CD4-positive, alpha-beta T cell (primary cell): ENCODE data around the gene TTLL11. TPM values are rescaled to one million over a fixed set of nuclear protein-coding genes. Genes with fewer than 3 reads are reported as not detected.

Experiments used
- ATAC-seq: fragments of 200-7000 bp; cut with Tn5 transposase; one replicate; pipeline ENCODE4 v1.10.0; 2022; ENCODE audit warnings: mild to moderate bottlenecking; ENCODE audit not compliant: poor library complexity
- CTCF ChIA-PET: fragments of 350-600 bp; sonication (Branson Sonifier 250); formaldehyde crosslinking; loops from one replicate; lab custom pipeline; 2021; ENCODE audit warnings: antibody characterized with exemption, inconsistent platforms; lab: Charles Lee
- POLR2A ChIA-PET: fragments of 350-600 bp; sonication (Branson Sonifier 250); formaldehyde crosslinking; loops from one replicate; lab custom pipeline; 2021; ENCODE audit warnings: antibody characterized with exemption, inconsistent platforms; lab: Charles Lee
- DNase-seq, 14 experiments: peaks; one replicate each; pipeline ENCODE4 v3.0.0-alpha.2; 2013 to 2020; ENCODE audit warnings: mixed read lengths in 2 of 14
- H3K27ac ChIP-seq, 2 donors: one replicate each; pipeline versions ENCODE4 v1.5.1 to v1.7.0; 2013; ENCODE audit warnings: low read length in 2 of 2, low read depth in 1 of 2, mild to moderate bottlenecking in 1 of 2
- H3K27me3 ChIP-seq, 2 experiments: 1 replicate in 1 of 2; 2 replicates in 1 of 2; pipeline versions ENCODE4 v1.6.1 to v1.7.0; 2013; ENCODE audit warnings: low read length in 2 of 2, control low read depth in 1 of 2, mild to moderate bottlenecking in 1 of 2, moderate library complexity in 1 of 2; ENCODE audit not compliant: insufficient read depth in 2 of 2, control insufficient read depth in 1 of 2
- H3K36me3 ChIP-seq: one replicate; pipeline ENCODE4 v1.6.1; 2013; ENCODE audit warnings: low read length, control low read depth; ENCODE audit not compliant: insufficient read depth
- H3K4me1 ChIP-seq: one replicate; pipeline ENCODE4 v1.6.1; 2013; ENCODE audit warnings: low read length, control low read depth; ENCODE audit not compliant: insufficient read depth
- H3K4me3 ChIP-seq: one replicate; pipeline ENCODE4 v1.5.1; 2013; ENCODE audit warnings: mild to moderate bottlenecking, low read length, moderate library complexity
- H3K9me3 ChIP-seq, 2 experiments: 1 replicate in 1 of 2; 2 replicates in 1 of 2; pipeline versions ENCODE4 v1.6.1 to v1.7.0; 2013; ENCODE audit warnings: low read length in 2 of 2, mild to moderate bottlenecking in 2 of 2, control low read depth in 1 of 2, moderate library complexity in 1 of 2; ENCODE audit not compliant: control insufficient read depth in 1 of 2, insufficient read depth in 1 of 2
- H3K27ac Mint-ChIP-seq: one replicate; pipeline ENCODE4 v1.8.0; 2020; ENCODE audit warnings: mixed read lengths
- H3K27me3 Mint-ChIP-seq: one replicate; pipeline ENCODE4 v1.8.0; 2021; ENCODE audit warnings: mixed read lengths
- H3K36me3 Mint-ChIP-seq: one replicate; pipeline ENCODE4 v1.8.0; 2021; ENCODE audit warnings: low read depth, mixed read lengths
- H3K4me1 Mint-ChIP-seq: one replicate; pipeline ENCODE4 v1.8.0; 2021; ENCODE audit warnings: low read depth, mixed read lengths
- H3K4me3 Mint-ChIP-seq: one replicate; pipeline ENCODE4 v1.8.0; 2020; ENCODE audit warnings: mild to moderate bottlenecking, mixed read lengths
- H3K9me3 Mint-ChIP-seq: one replicate; pipeline ENCODE4 v1.8.0; 2020; ENCODE audit warnings: mixed read lengths
- intact Hi-C, 2 experiments: fragments of 100-400 bp; cut with DNase I in 1 of 2; cut with micrococcal nuclease in 1 of 2; formaldehyde crosslinking; loops; one replicate each; pipeline versions ENCODE4 v1.15.1 to v1.9.0; 2023 to 2025; cut with DNase I, micrococcal nuclease
- total RNA-seq, 174 experiments: library from RNA in 2 of 174; stranded (reverse) in 2 of 174; gene quantifications; one replicate each; pipeline ENCODE4 v1.2.3 and lab custom pipeline; 2021 to 2026
- TF ChIP-seq, protein P1 (sequence below): fragments of 200-600 bp; IDR thresholded peaks from one replicate; pipeline ENCODE4 v1.8.0; 2022; ENCODE audit warnings: antibody characterized with exemption, mild to moderate bottlenecking

The TTLL11 gene
- total RNA-seq, 2 experiments from 2014 or later, result 1.6 to 2.3 TPM

DNA sequence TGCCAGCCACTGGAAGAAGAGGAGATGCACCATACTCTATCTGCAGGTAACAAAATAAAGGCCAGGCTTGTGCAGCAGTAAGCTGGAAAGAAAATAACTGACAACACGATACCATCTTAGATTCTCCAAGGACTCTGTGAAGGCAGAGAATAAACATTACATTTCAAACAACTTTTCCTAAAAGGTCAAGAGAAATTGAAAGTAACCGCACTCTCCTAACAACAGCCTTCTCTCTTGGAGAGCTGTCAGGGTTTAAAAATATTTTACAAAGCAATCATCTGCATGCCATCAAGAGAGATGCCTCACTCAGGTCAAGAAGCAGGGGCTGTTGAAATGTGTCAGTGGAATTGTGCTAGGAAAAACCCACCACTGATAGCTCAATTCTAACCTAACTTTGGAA lies 13.5 kb upstream of the TTLL11 start:
- Mint-ChIP-seq H3K4me1 (no peaks in the 10 kb centered on the region), H3K4me3 (no peak overlapping the region), H3K27me3 (no peaks in the 10 kb centered on the region), H3K36me3 (no peaks in the 10 kb centered on the region), H3K27ac (no peak overlapping the region), H3K9me3 (peaks cover 3% of the 10 kb centered on the region)
- no peaks in the 10 kb centered on the region for H3K36me3 ChIP-seq
- TF ChIP-seq, protein P1, sequence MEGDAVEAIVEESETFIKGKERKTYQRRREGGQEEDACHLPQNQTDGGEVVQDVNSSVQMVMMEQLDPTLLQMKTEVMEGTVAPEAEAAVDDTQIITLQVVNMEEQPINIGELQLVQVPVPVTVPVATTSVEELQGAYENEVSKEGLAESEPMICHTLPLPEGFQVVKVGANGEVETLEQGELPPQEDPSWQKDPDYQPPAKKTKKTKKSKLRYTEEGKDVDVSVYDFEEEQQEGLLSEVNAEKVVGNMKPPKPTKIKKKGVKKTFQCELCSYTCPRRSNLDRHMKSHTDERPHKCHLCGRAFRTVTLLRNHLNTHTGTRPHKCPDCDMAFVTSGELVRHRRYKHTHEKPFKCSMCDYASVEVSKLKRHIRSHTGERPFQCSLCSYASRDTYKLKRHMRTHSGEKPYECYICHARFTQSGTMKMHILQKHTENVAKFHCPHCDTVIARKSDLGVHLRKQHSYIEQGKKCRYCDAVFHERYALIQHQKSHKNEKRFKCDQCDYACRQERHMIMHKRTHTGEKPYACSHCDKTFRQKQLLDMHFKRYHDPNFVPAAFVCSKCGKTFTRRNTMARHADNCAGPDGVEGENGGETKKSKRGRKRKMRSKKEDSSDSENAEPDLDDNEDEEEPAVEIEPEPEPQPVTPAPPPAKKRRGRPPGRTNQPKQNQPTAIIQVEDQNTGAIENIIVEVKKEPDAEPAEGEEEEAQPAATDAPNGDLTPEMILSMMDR, result no peak
- DNase-seq (no peak), ATAC-seq (no peak)
- no peak overlapping the region for H3K4me3 ChIP-seq
- H3K9me3 ChIP-seq, result peaks cover 4 to 9% of the 10 kb centered on the region in 2 experiments
- POLR2A ChIA-PET, result no interaction called here
- CTCF ChIA-PET, result no interaction called here
- H3K4me1 ChIP-seq, result no peaks in the 10 kb centered on the region
- H3K27ac ChIP-seq, result no peak overlapping the region
- intact Hi-C loops, result loop anchor here in 1 of 2 experiments (10.0 kb wide), 1 partner anchor 358 kb away; no protein-coding TSS in a partner anchor
- no peaks in the 10 kb centered on the region for H3K27me3 ChIP-seq

DNA sequence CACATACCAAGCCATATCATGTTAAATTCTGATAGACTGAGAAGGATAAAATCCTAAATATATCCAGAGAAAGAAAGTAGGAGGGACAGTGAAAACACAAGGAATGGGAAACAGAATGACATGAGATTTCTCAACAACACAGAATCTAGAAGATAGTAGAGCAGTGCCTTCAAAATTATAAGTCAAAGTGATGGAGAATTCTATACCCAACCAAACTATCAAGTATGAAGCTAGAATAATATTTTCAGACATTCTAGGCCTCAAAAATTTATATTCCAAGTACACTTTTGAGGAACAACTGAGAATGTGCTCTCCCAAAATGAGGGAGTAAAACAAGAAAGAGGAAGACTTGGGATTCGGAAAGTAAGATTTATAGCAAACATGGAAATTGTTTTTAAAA lies 10.9 kb upstream of the TTLL11 start:
- no peak for ATAC-seq
- Histone ChIP-seq H3K4me3 (no peak overlapping the region), H3K4me1 (peaks cover 4% of the 10 kb centered on the region), H3K27ac (no peak overlapping the region), H3K9me3 (peaks cover 4 to 9% of the 10 kb centered on the region in 2 experiments), H3K27me3 (no peaks in the 10 kb centered on the region), H3K36me3 (no peaks in the 10 kb centered on the region)
- no peak for DNase-seq
- Mint-ChIP-seq H3K27ac (no peak overlapping the region), H3K36me3 (no peaks in the 10 kb centered on the region), H3K9me3 (peaks cover 3% of the 10 kb centered on the region), H3K27me3 (peaks cover 4% of the 10 kb centered on the region), H3K4me3 (no peak overlapping the region), H3K4me1 (peaks cover 5% of the 10 kb centered on the region)
- ChIA-PET CTCF (no interaction called here), POLR2A (no interaction called here)
- TF ChIP-seq, protein P1, result no peak
- intact Hi-C loops, result loop anchor here in 1 of 2 experiments (10.0 kb wide), 1 partner anchor 361 kb away; no protein-coding TSS in a partner anchor

DNA sequence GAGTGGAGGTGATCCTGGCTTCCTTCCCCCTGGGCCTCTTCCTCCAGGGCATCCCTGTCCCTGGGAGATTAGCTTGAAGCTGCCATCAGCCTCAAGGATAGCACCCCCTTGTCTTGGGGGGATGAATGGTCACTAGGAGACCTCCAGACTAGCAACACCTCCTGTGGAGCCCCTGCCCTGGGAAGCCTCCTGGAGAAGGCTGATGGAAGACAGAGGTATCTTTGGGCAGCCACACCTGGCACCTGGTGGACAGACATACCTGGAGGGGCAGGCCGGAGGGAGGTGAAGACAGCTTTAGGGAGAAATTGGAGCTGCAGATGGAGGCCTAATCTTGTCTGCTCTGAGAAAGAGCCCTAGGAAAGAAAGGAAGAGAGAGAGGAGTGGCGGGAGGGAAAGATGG lies 9.0 kb upstream of the TTLL11 start:
- H3K36me3 Mint-ChIP-seq, result no peaks in the 10 kb centered on the region
- peaks cover 4% of the 10 kb centered on the region for H3K27me3 Mint-ChIP-seq
- H3K27me3 ChIP-seq, result no peaks in the 10 kb centered on the region
- H3K36me3 ChIP-seq, result no peaks in the 10 kb centered on the region
- peaks cover 5% of the 10 kb centered on the region for H3K4me1 Mint-ChIP-seq
- ChIA-PET POLR2A (no interaction called here), CTCF (no interaction called here)
- H3K9me3 ChIP-seq, result peaks cover 4 to 9% of the 10 kb centered on the region in 2 experiments
- no peak overlapping the region for H3K4me3 ChIP-seq
- H3K27ac Mint-ChIP-seq, result no peak overlapping the region
- H3K4me1 ChIP-seq, result peaks cover 4% of the 10 kb centered on the region
- DNase-seq (no peak), ATAC-seq (no peak)
- TF ChIP-seq, protein P1, result no peak
- H3K4me3 Mint-ChIP-seq, result no peak overlapping the region
- intact Hi-C loops, result loop anchor here in 1 of 2 experiments (10.0 kb wide), 1 partner anchor 363 kb away; no protein-coding TSS in a partner anchor
- H3K27ac ChIP-seq, result no peak overlapping the region
- peaks cover 3% of the 10 kb centered on the region for H3K9me3 Mint-ChIP-seq
